OCI-LY7 (cell line): Measurements from ENCODE around the gene TMEM39B. TPM values are rescaled to one million over a fixed set of nuclear protein-coding genes. Genes with fewer than 3 reads are reported as not detected.

Experiments
- BruUV-seq: library from RNA; stranded (reverse); fragments of 400-500 nt; replicated peaks from 2 replicates; lab custom pipeline; 2021; lab: Mats Ljungman, UMichigan
- CTCF ChIA-PET: fragments of 300-600 bp; sonication (Branson Sonifier 250); formaldehyde crosslinking; loops from one replicate; lab custom pipeline; 2022; ENCODE audit warnings: antibody characterized with exemption; ENCODE audit not compliant: unreplicated experiment; lab: Charles Lee
- POLR2A ChIA-PET: fragments of 300-600 bp; sonication (Branson Sonifier 250); formaldehyde crosslinking; loops from one replicate; lab custom pipeline; 2022; ENCODE audit warnings: antibody characterized with exemption; lab: Charles Lee
- DNase-seq: peaks from one replicate; pipeline ENCODE4 v3.0.0-alpha.2; 2015; ENCODE audit warnings: low spot score
- H2AFZ ChIP-seq: fragments of 200-600 bp; sonication (generic), shearing (Covaris generic); 2 replicates; pipeline ENCODE4 v1.6.1; 2014; ENCODE audit warnings: mild to moderate bottlenecking, antibody characterized with exemption, low read length, moderate library complexity
- H3K27ac ChIP-seq: fragments of 200-600 bp; sonication (generic); 2 replicates; pipeline ENCODE4 v1.5.1; 2014; ENCODE audit warnings: mixed run types, low read depth, mild to moderate bottlenecking, moderate library complexity, low read length, inconsistent platforms; ENCODE audit not compliant: poor library complexity, severe bottlenecking
- H3K36me3 ChIP-seq: fragments of 200-600 bp; sonication (generic); 2 replicates; pipeline ENCODE4 v1.6.1; 2014; ENCODE audit warnings: mild to moderate bottlenecking, antibody characterized with exemption, low read length, moderate library complexity, mixed read lengths; ENCODE audit not compliant: insufficient read depth
- H3K4me1 ChIP-seq: fragments of 200-600 bp; sonication (generic); 2 replicates; pipeline ENCODE4 v1.5.1; 2014; ENCODE audit warnings: mild to moderate bottlenecking, low read length; ENCODE audit not compliant: insufficient read depth, poor library complexity, severe bottlenecking
- H3K4me2 ChIP-seq: fragments of 200-600 bp; sonication (generic); 2 replicates; pipeline ENCODE4 v1.6.1; 2014; ENCODE audit warnings: mild to moderate bottlenecking, low read length
- H3K4me3 ChIP-seq: fragments of 200-600 bp; sonication (generic); 2 replicates; pipeline ENCODE4 v1.5.1; 2014; ENCODE audit warnings: mild to moderate bottlenecking, low read depth, low read length; ENCODE audit not compliant: poor library complexity, severe bottlenecking
- H3K79me2 ChIP-seq: fragments of 200-600 bp; sonication (generic); 2 replicates; pipeline ENCODE4 v1.6.1; 2016; ENCODE audit warnings: low read depth, mild to moderate bottlenecking, low read length, moderate library complexity, mixed read lengths; ENCODE audit not compliant: insufficient read depth
- H3K9me2 ChIP-seq: fragments of 200-600 bp; sonication (generic); 2 replicates; pipeline ENCODE4 v1.6.1; 2016; ENCODE audit warnings: mild to moderate bottlenecking, low read length, mixed read lengths; ENCODE audit not compliant: insufficient read depth
- H3K9me3 ChIP-seq: fragments of 200-600 bp; sonication (generic); 2 replicates; pipeline ENCODE4 v1.6.1; 2014; ENCODE audit warnings: mild to moderate bottlenecking, mixed run types, low read length, mixed read lengths
- H4K20me1 ChIP-seq: fragments of 200-600 bp; sonication (generic); 2 replicates; pipeline ENCODE4 v1.6.1; 2014; ENCODE audit warnings: mild to moderate bottlenecking, antibody characterized with exemption, low read length, moderate library complexity, mixed read lengths; ENCODE audit not compliant: insufficient read depth
- EZH2phosphoT487 ChIP-seq: fragments of 200-600 bp; sonication (generic); IDR thresholded peaks from 2 replicates; pipeline ENCODE4 v1.6.1; 2018; ENCODE audit warnings: low read depth, borderline replicate concordance, mild to moderate bottlenecking, mixed run types, antibody characterized with exemption, low read length, moderate library complexity, mixed read lengths
- intact Hi-C: fragments of 100-400 bp; cut with micrococcal nuclease; formaldehyde crosslinking; loops from one replicate; pipeline ENCODE4 v1.10.0; 2022; ENCODE audit not compliant: unreplicated experiment
- microRNA-seq: library from miRNA; unstranded; fragments of <30 nt; microRNA quantifications from one replicate; pipeline ENCODE4 v1.2.0, GENCODE V29; 2022; ENCODE audit warnings: borderline replicate concordance
- small RNA-seq: library from RNA; depleted of rRNA; stranded (forward); fragments of <200 nt; gene quantifications from one replicate; pipeline ENCODE3, GENCODE V24; 2014
- total RNA-seq, 2 experiments: library from RNA; depleted of rRNA in 1 of 2; stranded (reverse); fragments of >200 nt in 1 of 2; shearing (Covaris generic) in 1 of 2; gene quantifications; 2 replicates each; pipeline ENCODE4 v1.2.3, GENCODE V29; 2014 to 2022
- TF ChIP-seq, protein P1 (sequence below): fragments of 200-600 bp; sonication (generic); conservative IDR thresholded peaks from 2 replicates; pipeline ENCODE4 v1.5.1; 2014; ENCODE audit warnings: mild to moderate bottlenecking, antibody characterized with exemption, low read length, moderate library complexity, mixed read lengths

The TMEM39B gene
- total RNA-seq, 2 experiments from 2014 or later: 11.3 to 35.9 TPM

DNA sequence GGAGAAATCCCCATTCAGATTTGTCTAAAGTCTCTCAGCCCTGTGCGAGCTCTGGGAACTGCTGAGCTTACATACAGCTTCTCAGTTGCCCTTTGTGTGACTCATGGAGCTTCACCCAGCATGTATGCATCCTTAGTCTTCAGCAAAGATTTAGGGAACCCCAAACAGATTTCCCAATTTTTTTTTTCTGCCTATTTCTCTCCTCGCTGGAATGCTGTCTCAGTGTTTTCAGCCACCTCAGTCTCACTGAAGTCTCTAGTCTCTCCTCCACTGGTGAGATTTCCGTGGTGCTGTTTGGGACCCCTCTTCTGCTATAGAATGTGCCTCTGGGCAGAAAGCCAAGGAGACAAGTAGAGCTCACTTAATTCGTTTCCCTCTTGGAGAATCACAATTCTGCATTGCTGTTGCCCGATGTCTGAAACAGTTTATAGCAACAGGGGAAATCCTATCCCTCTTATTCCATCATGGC lies 78.6 kb downstream of the TMEM39B start:
- Histone ChIP-seq H3K4me1 (no peaks in the 10 kb centered on the region), H3K27ac (no peak overlapping the region), H3K9me3 (peaks cover 18% of the 10 kb centered on the region), H3K36me3 (peaks cover 45% of the 10 kb centered on the region), H3K9me2 (no peaks in the 10 kb centered on the region), H2AFZ (no peak overlapping the region), H3K79me2 (peaks cover 49% of the 10 kb centered on the region), H3K4me3 (no peak overlapping the region), H4K20me1 (no peaks in the 10 kb centered on the region), H3K4me2 (no peak overlapping the region)
- intact Hi-C loops: no loop called here
- CTCF ChIA-PET: no interaction called here
- no peak for DNase-seq
- BruUV-seq: no TSS peak
- POLR2A ChIA-PET: no interaction called here
- TF ChIP-seq, protein P1, sequence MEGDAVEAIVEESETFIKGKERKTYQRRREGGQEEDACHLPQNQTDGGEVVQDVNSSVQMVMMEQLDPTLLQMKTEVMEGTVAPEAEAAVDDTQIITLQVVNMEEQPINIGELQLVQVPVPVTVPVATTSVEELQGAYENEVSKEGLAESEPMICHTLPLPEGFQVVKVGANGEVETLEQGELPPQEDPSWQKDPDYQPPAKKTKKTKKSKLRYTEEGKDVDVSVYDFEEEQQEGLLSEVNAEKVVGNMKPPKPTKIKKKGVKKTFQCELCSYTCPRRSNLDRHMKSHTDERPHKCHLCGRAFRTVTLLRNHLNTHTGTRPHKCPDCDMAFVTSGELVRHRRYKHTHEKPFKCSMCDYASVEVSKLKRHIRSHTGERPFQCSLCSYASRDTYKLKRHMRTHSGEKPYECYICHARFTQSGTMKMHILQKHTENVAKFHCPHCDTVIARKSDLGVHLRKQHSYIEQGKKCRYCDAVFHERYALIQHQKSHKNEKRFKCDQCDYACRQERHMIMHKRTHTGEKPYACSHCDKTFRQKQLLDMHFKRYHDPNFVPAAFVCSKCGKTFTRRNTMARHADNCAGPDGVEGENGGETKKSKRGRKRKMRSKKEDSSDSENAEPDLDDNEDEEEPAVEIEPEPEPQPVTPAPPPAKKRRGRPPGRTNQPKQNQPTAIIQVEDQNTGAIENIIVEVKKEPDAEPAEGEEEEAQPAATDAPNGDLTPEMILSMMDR: no peak
- TF ChIP-seq EZH2phosphoT487: no peak

Small RNA genes within 50 kb of the gene (microRNA-seq; reads per million reads assigned to microRNA genes)
- not detected for gene MIR5585

Small RNA genes within 50 kb of the gene (small RNA-seq; reads per million reads assigned to genes)
- gene MIR5585: not detected
- not detected for gene RF00017

Other genes starting within 250 kb of the TMEM39B start
- 208 and 211 TPM in 2 replicates for gene PTP4A2, start 134.6 kb upstream of the TMEM39B start, total RNA-seq (2014; rRNA removed; shearing (Covaris generic))
- gene PTP4A2, start 134.6 kb upstream of the TMEM39B start, total RNA-seq (2022): 186 and 196 TPM in 2 replicates
- gene KHDRBS1, start 59.1 kb upstream of the TMEM39B start, total RNA-seq (2014; rRNA removed; shearing (Covaris generic)): 87.7 and 94.7 TPM in 2 replicates
- gene KHDRBS1, start 59.1 kb upstream of the TMEM39B start, total RNA-seq (2022): 200 and 220 TPM in 2 replicates
- 16.6 and 19.5 TPM in 2 replicates for gene KPNA6, start 35.1 kb downstream of the TMEM39B start, total RNA-seq (2014; rRNA removed; shearing (Covaris generic))
- gene KPNA6, start 35.1 kb downstream of the TMEM39B start, total RNA-seq (2022): 36.3 and 40.7 TPM in 2 replicates
- gene TXLNA, start 106.7 kb downstream of the TMEM39B start, total RNA-seq (2014; rRNA removed; shearing (Covaris generic)): 42.0 and 47.5 TPM in 2 replicates
- 46.4 and 47.3 TPM in 2 replicates for gene TXLNA, start 106.7 kb downstream of the TMEM39B start, total RNA-seq (2022)
- 28.3 and 32.8 TPM in 2 replicates for gene CCDC28B, start 127.7 kb downstream of the TMEM39B start, total RNA-seq (2014; rRNA removed; shearing (Covaris generic))
- 53.4 and 54.4 TPM in 2 replicates for gene CCDC28B, start 127.7 kb downstream of the TMEM39B start, total RNA-seq (2022)
- 12.1 and 14.5 TPM in 2 replicates for gene IQCC, start 132.7 kb downstream of the TMEM39B start, total RNA-seq (2014; rRNA removed; shearing (Covaris generic))
- gene IQCC, start 132.7 kb downstream of the TMEM39B start, total RNA-seq (2022): 8.0 and 8.4 TPM in 2 replicates
- gene DCDC2B, start 136.2 kb downstream of the TMEM39B start, total RNA-seq (2014; rRNA removed; shearing (Covaris generic)): 0.06 and 0.15 TPM in 2 replicates
- 0.26 and 0.29 TPM in 2 replicates for gene DCDC2B, start 136.2 kb downstream of the TMEM39B start, total RNA-seq (2022)
- 14.9 and 17.1 TPM in 2 replicates for gene TMEM234, start 149.4 kb downstream of the TMEM39B start, total RNA-seq (2014; rRNA removed; shearing (Covaris generic))
- 17.5 and 24.5 TPM in 2 replicates for gene TMEM234, start 149.4 kb downstream of the TMEM39B start, total RNA-seq (2022)
- 144 and 182 TPM in 2 replicates for gene EIF3I, start 149.5 kb downstream of the TMEM39B start, total RNA-seq (2014; rRNA removed; shearing (Covaris generic))
- gene EIF3I, start 149.5 kb downstream of the TMEM39B start, total RNA-seq (2022): 193 and 207 TPM in 2 replicates
- gene FAM167B, start 174.3 kb downstream of the TMEM39B start, total RNA-seq (2014; rRNA removed; shearing (Covaris generic)): 1.1 and 1.6 TPM in 2 replicates
- gene FAM167B, start 174.3 kb downstream of the TMEM39B start, total RNA-seq (2022): 1.8 and 3.1 TPM in 2 replicates
- 217 and 218 TPM in 2 replicates for gene LCK, start 178.3 kb downstream of the TMEM39B start, total RNA-seq (2014; rRNA removed; shearing (Covaris generic))
- gene LCK, start 178.3 kb downstream of the TMEM39B start, total RNA-seq (2022): 135 and 146 TPM in 2 replicates
- gene HDAC1, start 219.1 kb downstream of the TMEM39B start, total RNA-seq (2014; rRNA removed; shearing (Covaris generic)): 259 and 270 TPM in 2 replicates
- gene HDAC1, start 219.1 kb downstream of the TMEM39B start, total RNA-seq (2022): 254 and 263 TPM in 2 replicates